Prostate gland (tissue), 2 donors: ENCODE data around the gene ZNF397.

Experiments used
- POLR2A ChIP-seq: fragments of 450-650 bp; IDR thresholded peaks from one replicate; pipeline ENCODE4 v1.6.1; 2016; ENCODE audit warnings: antibody characterized with exemption, mild to moderate bottlenecking
- POLR2AphosphoS5 ChIP-seq: sonication (generic); formaldehyde crosslinking; IDR thresholded peaks from one replicate; pipeline ENCODE4 v1.6.1; 2017; ENCODE audit warnings: antibody characterized with exemption
- TF ChIP-seq, protein P1 (sequence below), 4 experiments: fragments of 200-600 bp in 2 of 4; fragments of 450-650 bp in 2 of 4; sonication (generic) in 2 of 4; IDR thresholded peaks; 1 replicate in 3 of 4; 2 replicates in 1 of 4; pipeline ENCODE4 v1.5.1; 2016 to 2019; ENCODE audit warnings: antibody characterized with exemption in 4 of 4, mild to moderate bottlenecking in 2 of 4, moderate library complexity in 2 of 4

GRCh38 chr18:35277633-35278032 is 36.8 kb downstream of the ZNF397 start:
- no peak for TF ChIP-seq POLR2A
- TF ChIP-seq, protein P1, sequence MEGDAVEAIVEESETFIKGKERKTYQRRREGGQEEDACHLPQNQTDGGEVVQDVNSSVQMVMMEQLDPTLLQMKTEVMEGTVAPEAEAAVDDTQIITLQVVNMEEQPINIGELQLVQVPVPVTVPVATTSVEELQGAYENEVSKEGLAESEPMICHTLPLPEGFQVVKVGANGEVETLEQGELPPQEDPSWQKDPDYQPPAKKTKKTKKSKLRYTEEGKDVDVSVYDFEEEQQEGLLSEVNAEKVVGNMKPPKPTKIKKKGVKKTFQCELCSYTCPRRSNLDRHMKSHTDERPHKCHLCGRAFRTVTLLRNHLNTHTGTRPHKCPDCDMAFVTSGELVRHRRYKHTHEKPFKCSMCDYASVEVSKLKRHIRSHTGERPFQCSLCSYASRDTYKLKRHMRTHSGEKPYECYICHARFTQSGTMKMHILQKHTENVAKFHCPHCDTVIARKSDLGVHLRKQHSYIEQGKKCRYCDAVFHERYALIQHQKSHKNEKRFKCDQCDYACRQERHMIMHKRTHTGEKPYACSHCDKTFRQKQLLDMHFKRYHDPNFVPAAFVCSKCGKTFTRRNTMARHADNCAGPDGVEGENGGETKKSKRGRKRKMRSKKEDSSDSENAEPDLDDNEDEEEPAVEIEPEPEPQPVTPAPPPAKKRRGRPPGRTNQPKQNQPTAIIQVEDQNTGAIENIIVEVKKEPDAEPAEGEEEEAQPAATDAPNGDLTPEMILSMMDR (IDR thresholded peaks at IDR 0.05) = no peak
- no peak for TF ChIP-seq POLR2AphosphoS5
